ENCODE measurements around the gene BCAN. TPM values are rescaled to one million over a fixed set of nuclear protein-coding genes. Genes with fewer than 3 reads are reported as not detected.

The BCAN gene
- total RNA-seq, 1 experiment from 2014 or later = 0.07 TPM

DNA sequence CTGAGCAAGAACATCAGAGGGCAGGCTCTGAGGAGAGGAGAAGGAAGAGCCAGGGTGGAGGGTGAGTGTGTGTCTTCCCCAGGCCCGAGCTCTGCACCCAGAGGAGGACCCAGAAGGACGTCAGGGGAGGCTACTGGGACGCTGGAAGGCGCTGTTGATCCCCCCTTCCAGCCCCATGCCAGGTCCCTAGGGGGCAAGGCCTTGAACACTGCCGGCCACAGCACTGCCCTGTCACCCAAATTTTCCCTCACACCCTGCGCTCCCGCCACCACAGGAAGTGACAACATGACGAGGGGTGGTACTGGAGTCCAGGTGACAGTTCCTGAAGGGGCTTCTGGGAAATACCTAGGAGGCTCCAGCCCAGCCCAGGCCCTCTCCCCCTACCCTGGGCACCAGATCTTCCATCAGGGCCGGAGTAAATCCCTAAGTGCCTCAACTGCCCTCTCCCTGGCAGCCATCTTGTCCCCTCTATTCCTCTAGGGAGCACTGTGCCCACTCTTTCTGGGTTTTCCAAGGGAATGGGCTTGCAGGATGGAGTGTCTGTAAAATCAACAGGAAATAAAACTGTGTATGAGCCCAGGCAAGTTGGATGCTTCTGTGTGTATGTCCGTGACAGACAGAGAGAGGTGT lies 17.1 kb downstream of the BCAN start:
- no peak for DNase-seq (ENCODE audit: extremely low read depth, low read depth)

DNA sequence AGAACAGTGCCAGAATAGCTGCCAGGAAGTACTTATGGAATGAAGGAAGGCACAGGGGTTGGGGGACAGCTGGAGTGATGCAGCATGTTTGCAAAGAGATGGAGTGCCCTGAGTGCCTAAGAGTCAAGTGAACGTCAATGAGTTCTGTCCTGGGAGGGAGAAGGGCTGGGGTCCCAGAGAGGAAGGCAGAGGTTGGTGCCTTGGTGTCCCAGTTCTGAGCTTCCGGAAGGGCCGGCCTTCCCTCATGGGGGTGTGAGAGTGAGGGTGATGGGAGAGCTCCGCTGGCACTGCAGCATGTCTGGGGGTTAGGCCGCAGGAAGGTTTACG lies 17.7 kb downstream of the BCAN start:
- DNase-seq (ENCODE audit: extremely low read depth, low read depth) = no peak

DNA sequence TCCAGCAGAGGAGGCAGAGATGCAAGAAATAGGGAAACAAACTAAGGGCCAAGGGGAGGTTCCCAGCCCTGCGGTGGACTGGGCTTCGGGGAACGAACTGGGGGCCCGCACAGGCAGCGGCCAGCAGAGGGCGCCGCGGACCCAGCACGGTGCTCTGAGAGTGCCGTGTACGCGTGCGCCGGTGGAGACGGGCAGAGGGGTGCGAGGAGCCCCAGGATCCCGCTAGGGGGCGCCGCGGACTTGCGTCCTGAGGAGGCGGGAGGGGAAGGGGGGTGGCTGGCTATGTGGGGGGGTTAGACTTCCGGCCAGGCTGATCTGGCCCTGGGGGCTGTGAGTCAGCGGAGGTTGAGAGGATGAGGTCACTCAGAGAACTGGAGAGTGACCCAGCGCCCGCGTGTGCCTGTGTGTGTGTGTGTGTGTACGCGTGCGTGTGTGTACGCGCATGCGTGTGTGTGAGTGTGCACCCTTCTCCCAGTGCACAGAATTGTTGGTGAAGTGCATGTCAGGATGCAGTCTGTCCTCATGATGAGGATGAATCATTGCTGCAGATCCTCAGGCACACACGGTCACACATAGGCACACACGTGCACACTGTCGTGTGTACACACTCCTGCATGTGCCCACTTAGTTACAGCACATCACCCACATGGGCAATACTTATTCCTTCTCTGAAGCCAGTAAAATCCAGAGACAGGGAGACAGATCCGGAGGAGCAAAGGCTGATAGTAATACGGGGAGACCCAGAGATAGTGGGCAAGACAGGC lies 18.3 kb downstream of the BCAN start:
- peak; percentile 99 for DNase-seq (ENCODE audit: extremely low read depth, low read depth)

GRCh38 chr1:156660752-156661112 lies 18.8 kb downstream of the BCAN start:
- DNase-seq (ENCODE audit: extremely low read depth, low read depth) = no peak

DNA sequence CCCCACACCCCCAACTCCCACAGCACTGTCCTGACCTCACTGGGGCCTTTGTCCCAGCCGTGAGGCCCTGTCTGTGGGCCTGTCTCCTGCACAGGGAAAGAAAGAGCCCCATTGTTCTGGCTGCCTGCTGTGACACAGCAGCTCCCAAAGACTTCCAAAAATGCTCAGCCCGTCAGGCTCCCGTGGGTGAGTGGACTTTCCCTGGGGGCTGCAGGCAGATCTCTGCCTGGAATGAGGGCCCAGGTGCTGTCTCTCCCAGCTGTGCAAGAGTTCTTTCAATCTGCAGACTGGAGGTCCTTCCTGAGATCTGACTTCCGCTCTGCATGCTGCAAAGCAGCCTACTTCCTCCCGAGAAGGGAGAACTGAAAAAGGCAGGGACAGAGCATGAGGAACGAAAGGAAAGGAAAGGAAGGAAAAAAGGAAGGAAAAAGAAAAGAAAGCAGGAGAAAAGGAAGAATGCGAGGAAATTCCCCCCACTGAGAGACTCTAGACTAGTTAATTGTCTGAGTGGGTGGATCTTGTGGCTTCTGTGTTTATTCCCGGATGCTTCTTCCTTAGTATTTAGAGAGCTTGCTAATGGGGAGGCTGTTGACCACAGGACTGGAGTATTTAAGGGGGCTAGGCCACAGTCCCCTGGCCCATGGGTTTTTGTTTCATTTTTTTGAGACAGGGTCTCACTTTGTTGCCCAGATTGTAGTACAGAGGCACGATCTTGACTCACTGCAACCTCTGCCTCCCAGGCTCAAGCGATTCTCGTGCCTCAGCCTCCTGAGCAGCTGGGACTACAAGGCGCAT lies 20.3 kb downstream of the BCAN start:
- DNase-seq (ENCODE audit: extremely low read depth, low read depth) = no peak

DNA sequence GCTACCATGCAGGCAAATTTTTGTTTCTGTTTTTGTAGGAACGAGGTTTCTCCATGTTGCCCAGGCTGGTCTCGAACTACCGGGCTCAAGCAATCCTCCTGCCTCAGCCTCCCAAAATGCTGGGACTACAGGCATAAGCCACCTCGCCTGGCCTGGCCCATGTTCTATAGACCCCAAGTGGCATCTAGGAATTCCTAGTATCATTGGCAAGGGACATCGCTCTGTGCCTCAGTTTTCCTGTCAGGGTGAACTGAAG lies 20.8 kb downstream of the BCAN start:
- no peak for DNase-seq (ENCODE audit: extremely low read depth, low read depth)

- no peak for DNase-seq (ENCODE audit: extremely low read depth, low read depth)
Measured at GRCh38 chr1:156663178-156663577, 21.3 kb downstream of the BCAN start.

- DNase-seq (ENCODE audit: extremely low read depth, low read depth) = no peak
Measured at GRCh38 chr1:156664046-156664766, 22.3 kb downstream of the BCAN start.

DNA sequence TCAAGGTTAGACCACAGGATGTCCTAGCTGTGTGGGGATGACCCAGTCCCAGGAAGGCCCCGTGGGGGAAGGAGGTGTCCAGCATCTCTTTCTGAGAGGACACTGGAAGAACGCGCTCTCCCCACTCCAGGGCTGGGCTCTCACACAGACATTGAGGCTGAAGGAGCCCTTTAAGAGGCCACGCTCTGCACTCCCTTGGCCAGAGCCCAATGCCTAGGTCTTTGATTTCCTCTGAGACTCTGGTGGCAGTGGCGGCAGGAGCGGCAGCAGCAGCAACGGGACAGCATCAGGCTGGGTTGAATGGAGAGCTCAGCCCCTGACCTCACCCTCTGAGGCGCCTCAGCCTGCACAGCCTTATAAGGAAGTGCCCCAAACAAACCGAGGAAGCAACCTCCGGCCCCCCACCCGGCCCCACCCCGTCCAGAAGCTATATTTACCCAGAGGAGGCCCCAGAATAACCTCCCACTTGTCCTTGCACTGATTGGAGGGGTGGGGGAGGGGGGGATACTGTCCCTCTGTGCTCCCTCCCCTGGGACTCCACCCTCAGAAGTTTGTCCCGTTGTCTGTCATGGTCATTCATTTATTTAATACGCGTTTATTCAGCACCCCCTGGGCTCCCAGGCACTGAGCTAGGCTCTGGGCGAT lies 23.0 kb downstream of the BCAN start:
- no peak for DNase-seq (ENCODE audit: extremely low read depth, low read depth)

DNA sequence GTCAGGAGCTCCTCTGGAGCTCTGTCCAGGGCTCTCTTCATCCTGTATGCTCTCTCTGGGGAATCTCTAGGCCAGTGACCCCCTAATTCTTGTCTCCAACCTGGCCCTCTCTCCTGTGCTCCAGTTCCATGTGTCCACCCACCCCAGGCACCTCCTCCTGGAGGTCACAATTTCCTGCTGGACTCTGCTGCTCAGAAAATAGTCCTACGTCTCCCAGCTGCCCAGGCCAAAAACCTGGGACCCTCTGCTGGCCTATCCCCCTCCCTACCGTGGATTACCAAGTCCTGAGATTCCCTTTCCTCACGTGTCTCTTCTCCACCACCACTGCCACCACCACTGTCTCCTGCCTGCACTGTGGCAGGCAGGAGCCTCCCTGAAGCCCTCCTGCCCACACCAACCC lies 23.6 kb downstream of the BCAN start:
- no peak for DNase-seq (ENCODE audit: extremely low read depth, low read depth)

DNA sequence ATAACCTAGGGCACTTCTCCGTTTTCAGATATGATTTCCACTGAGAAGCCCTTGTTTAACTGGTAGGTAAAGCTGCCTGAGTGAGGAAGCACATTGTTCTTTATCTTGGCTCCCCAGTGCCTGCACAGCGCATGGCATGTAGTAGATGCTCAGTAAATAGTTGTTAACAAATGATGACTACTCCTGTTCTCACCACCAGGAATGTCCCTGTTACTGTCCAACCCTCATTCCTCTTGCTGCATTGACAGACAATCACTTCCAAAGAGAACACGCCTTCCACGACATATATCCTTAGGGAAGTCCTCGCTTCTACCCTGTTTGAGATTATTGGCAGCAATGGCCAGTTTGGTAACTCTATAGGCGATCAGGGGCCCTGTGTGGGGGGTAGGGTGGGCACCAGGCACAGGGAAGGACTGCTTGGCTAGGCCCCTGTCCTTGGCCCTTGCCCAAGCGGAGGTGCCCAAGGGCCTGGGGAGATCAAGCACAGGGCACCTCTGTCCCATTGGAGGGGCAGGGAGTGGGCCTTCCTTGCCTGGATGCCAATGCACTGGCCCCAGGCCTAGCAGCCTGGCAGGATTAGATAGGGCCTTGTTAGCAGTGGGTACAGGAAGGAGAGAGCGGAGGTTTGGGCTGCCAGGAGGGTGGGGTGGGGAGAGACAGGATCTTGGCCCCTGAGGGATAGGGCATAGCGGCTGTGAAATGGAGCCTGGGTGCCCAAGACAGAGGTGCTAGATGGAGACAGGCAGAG lies 25.1 kb downstream of the BCAN start:
- DNase-seq (ENCODE audit: extremely low read depth, low read depth) = no peak

DNA sequence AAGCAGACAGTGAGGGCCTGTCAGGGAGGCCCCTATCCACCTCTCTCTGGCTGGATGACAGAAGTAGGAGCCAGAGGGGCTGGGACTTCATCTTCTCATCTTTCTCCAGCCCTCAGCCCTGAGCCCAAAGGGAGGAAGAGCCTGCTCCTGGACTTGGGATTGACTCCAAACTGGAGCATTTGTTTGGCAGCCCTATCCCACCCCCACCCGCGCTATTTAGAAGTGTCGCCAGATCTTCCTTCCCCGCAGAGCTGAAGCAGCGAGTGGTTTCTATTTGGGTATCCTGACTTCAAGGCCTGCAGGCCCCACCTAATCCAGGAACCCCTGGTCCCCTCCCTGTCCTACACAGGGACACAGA lies 25.7 kb downstream of the BCAN start:
- no peak for DNase-seq (ENCODE audit: extremely low read depth, low read depth)

- no peak for DNase-seq (ENCODE audit: extremely low read depth, low read depth)
Measured at GRCh38 chr1:156667968-156668709, 26.2 kb downstream of the BCAN start.

GRCh38 chr1:156668801-156669637 lies 27.1 kb downstream of the BCAN start:
- DNase-seq (ENCODE audit: extremely low read depth, low read depth) = no peak

GRCh38 chr1:156669794-156670193 lies 27.9 kb downstream of the BCAN start:
- no peak for DNase-seq (ENCODE audit: extremely low read depth, low read depth)

- no peak for DNase-seq (ENCODE audit: extremely low read depth, low read depth)
Measured at GRCh38 chr1:156670359-156670758, 28.4 kb downstream of the BCAN start.

GRCh38 chr1:156670791-156671190 lies 28.9 kb downstream of the BCAN start:
- no peak for DNase-seq (ENCODE audit: extremely low read depth, low read depth)

DNA sequence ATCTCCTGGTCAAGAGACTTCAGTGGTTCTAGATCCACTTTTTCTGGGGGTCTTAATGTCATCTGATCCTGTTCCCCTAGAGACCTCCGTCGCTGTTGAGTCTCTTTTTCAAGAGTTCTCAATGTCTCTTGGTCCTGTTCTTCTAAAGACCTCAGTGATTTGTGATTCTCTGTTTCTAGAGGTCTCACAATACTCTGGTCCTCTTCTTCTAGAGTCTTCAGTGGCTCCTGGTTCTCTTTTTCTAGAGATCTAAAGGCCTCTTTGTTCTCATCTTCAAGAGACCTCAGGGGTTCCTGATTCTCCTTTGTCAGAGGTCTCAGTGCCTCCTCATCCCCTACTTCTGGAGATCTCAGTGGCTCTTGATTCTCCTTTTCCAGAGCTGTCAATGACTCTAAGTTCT lies 29.9 kb downstream of the BCAN start:
- no peak for DNase-seq (ENCODE audit: extremely low read depth, low read depth)

Measured in NCI-H460 (cell line).